Stimulated activated naive CD4-positive, alpha-beta T cell treated with Interleukin-2 at 50 U/mL for 16 hours (primary cell): Measurements from ENCODE around the gene ADGRV1.
"Not testable (repeated sequence)": the region's sequence is repeated elsewhere in the genome, so short reads cannot be mapped to it uniquely, and the experiment has no call there.

ENCODE experiments used
- DNase-seq: peaks from one replicate; lab custom pipeline; 2025; lab: John Stamatoyannopoulos, UW

Gene ADGRV1

DNA sequence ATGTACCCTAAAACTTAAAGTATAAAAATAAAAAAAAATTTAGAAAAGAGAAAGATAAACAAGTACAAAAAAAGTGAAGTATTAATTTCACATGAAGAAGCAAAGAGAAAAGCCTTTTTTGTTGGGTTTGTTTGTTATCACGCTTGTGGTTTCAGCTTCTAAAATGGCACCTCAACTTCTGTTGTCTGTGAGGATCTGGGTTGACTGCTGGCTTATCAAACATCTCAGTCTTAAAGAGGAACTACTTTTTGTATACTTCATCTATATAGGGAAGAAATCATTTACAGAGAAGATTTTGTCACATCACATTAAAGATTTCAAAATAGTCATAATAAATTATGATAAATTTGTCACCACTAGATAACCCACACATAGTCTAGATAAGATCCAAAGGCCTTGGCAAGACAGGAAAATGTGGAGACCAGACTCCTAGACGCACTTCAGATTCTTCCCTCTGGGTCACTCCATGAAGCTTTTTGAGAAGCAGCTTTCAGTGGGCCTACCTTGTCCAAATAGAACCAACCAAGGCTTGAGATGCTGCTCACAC is 8.8 kb upstream of the ADGRV1 start:
- no peak for DNase-seq

DNA sequence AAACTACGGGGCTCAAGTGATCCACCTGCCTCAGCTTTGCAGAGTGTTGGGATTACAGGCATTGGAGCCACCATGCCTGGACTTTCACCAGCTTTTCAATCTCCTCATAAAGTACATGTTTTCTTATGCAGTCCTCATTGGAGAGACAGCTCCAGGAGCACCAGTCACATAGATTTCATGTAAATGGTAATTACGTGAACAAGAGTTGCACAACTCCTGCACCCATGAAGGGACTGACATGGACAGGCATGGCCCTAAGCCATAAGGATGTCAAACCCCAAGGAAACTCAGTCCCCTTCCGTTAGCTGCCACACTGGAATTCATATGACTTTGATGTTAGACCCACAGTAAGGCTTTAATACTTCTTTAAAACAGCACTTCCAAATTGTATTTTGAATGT is 7.6 kb upstream of the ADGRV1 start:
- no peak for DNase-seq

DNA sequence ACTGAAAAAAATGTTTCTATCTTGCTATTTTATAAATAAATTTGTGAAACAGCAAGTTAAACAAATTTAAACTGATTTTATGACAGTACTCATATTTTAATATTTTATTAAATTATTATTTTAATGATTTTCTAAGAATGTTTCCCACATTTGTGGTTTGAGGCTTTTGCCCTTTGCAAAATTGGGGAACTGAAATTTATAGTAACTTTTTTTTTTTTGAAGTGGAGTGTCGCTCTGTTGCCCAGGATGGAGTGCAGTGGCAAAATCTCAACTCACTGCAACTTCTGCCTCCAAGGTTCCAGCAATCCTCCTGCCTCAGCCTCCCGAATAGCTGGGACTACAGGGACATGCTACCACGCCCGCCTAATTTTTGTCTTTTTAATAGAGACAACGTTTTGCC is 7.2 kb upstream of the ADGRV1 start:
- no peak for DNase-seq

DNA sequence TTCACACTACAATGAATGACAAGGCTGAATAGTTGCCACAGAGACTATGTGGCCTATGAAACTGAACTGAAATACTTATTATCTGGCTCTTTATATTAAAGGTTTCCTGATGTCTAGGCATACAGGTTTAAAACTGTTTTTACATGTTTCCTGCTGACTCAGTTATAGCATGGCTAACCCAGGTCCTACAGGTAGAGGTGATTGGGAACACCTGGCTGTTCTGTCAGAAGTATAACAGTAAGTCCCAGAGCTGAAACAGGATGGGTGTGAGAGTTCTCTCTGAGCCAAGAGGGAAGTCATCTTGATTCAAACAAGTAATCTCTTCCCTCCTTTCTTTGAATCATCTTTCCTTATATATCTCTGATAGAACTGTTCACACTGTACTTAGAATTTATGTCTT is 4.9 kb upstream of the ADGRV1 start:
- DNase-seq: no peak

DNA sequence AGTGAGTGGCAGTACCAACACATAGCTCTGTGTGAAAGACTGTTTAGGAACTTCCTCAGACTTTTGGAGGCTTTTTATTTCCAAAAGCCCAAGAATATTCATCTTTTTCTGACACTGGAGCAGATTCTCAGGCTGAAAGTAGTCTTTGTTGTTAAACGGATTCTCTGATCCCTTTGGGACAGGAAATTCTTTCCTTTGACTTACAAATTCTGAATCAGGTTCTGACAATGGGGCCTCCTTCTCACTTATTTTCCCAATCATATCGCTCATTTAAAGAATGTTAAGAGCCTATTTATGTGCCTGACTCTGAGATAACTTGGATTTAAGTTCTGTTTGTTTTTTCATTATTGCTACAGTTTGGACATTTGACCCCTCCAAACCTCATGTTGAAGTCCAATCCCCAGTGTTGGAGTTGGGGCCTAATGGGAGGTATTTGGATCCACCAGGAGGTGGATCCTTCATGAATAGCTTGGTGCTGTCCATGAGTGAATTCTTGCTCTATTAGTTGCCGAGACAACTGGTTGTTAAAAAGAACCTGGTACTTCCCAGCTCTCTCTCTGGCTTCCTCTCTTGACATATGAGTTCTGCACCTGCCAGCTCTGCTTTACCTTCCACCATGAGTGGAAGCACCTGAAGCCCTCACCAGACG is 4.1 kb upstream of the ADGRV1 start:
- DNase-seq: no peak

DNA sequence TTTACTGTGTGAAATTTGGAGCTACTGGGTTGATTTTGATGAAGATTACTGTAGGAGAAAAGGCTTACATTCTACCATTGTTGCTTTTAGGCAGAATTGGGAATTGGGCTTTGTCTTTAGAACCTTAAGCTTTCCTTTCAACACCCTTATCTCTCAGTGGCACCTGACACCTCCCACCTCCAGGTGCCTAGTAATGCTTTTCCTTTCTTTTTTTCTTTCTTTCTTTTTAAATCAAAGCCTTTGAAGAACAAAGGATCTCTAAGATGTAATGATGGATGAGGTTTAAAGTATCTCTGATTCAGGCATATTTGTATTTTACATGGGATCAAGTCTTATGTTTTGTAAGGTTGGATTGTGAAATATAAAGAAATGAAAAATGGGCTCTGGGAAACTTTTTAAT is 2.9 kb upstream of the ADGRV1 start:
- DNase-seq: no peak

DNA sequence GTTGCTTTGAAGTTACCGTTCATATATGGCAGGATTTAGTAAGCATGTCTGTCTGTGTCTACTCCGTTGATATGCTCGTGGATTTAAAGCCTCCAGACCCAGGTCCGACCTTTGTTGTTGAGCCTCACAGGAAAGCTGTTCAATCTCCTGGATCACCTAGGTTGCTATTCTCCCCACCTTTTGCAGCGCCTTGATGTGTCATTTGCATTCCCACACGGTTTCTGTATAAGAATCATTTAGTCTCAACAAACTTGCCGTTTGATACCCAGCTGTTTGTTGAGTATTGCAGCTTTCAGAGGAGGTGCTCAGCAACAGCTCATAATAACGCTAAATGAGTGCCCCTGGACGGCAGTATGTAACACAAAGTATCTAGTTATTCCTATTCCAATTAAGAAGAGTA is 1.2 kb upstream of the ADGRV1 start:
- no peak for DNase-seq

DNA sequence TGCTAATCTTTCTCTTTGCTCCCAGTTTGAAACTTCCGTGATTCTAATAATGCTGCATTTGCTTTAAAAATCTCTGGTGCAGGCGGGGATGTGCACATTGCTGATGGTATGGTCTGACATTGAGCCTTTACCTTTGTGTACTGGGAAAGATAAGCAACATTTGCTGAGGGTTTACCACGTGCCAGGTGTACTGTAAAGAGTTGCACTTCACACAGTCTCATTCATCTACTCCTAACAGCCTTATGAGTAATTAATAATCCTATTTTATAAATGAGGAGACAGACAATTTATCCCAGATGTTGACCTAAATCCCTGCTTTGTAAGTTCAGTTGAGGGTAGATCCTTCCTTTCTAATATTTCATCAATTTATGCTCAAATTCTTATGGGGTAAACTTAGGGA is 726 bp upstream of the ADGRV1 start:
- DNase-seq: no peak

DNA sequence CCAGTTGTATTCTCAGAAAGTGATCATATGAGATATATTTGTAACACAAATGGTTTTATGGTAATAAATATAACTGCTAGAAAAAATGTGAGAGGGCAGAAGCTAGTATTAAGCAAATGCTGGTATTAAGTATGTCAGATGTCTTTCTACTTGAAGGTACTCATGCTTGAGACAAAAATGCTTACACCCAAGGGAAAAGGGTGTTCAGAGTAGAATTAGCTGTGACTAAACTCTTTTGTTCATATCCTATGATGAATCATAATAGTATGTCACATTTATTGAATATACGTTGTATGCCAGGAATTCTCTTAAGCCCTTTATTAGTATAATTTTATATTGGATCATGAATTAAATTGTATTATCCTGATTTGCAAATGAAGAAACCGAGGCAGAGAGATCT is 2.2 kb downstream of the ADGRV1 start:
- DNase-seq: no peak

DNA sequence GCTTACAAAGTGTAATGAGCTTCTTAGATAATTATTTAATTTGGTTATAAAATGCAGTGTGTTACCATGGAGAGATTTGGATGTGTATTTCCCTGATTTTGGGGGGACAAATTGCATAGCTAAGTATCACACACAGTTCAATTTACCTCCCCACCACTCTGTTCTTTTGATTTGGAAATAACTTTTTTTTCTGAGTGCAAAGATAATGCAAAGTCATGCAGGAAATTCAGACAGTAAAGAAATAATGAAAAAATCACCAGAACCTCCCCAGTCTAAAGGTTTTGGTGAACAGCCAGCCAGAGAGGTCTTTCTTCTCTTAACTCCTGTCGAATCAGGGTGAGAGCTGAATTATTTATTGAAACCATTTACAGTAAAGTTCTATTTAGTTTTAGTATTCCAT is 3.2 kb downstream of the ADGRV1 start:
- no peak for DNase-seq

DNA sequence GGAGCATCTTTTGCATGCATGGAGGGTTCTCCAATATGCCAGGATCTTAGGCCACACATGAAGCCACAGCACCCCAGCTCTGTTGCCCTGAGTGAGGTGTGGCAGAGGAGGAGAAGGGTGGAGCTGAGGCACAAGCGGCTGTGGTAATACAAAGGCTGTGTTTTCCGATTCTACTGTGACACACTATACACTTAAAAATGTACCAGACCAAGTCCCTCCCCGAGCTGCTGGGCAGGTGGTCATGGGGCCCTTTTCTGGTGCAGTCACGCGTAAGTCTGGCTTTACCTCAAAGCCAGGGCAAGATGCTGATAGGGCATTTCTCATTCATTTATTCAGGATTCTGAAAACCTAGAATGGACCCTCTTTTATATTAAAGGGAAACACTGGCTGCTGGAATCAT is 3.7 kb downstream of the ADGRV1 start:
- no peak for DNase-seq

DNA sequence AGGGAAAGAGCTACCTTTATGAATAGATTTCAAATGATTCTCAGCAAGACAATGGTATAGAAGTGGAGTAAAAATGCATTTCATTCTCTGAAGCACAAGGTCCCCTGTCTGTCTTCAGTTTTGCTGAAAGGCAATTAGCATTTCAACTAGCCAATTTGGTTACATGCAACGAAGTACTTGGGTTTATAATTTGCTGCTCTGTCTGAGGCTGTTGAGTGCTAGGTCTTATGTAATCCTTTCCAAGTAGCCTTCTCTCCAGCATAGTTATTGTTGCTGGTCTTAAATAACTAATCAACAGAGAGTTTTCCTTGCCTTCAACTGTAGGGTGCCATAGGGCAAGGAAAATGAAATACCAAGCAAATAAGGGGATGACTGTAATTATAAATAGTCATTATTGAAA is 4.5 kb downstream of the ADGRV1 start:
- no peak for DNase-seq

DNA sequence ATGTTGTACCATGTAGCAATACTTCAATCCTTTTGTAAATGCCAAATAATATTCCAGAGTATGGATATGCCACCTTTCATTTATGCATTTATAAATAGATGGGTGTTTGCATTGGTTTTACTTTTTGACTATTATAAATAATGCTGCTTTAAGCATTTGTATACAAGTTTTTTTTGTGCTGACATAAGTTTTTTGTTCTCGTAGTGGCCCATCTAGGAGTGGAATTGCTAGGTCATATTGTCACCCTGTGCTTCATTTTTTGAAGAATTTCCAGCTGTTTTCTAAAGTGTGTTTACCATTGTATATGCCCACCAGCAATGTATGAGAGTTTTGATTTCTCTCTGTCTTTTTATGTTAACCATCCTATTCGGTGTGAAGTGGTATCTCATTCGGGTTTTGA is 6.9 kb downstream of the ADGRV1 start:
- DNase-seq: no peak

DNA sequence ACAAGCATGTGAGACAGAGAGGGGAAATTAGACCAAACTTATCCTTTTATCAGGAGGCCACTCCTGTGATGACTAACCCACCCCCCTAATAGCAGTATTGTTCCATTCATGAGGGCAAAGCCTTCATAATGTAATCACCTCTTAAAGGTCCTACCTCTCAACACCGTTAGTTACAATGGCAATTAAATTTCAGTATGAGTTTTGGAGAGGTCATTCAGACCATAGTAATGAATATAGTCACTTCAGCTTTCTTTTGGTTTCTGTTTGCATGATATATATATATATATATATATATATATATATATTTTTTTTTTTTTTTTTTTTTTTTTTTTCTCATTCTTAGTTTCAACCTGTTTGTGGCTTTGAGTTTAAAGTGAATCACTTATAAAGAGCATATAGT is 10.5 kb downstream of the ADGRV1 start:
- no peak for DNase-seq

DNA sequence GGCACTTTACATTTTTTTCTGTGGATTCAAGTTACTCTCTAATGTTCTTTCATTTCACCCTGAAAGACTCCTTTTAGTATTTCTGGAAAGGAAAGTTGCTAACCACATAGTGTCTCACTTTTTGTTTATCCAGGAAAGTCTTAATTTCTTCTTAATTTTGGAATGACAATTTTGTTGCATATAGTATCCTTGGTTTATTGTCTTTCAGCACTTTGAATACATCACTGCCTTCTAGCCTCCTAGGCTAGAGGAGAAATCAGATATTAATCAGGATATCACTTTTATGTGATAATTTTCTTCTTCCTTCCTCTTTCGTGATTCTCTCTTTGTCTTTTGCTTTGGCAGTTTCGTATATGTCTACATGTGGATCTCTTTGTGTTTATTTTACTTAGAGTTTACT is 11.4 kb downstream of the ADGRV1 start:
- DNase-seq: no peak

DNA sequence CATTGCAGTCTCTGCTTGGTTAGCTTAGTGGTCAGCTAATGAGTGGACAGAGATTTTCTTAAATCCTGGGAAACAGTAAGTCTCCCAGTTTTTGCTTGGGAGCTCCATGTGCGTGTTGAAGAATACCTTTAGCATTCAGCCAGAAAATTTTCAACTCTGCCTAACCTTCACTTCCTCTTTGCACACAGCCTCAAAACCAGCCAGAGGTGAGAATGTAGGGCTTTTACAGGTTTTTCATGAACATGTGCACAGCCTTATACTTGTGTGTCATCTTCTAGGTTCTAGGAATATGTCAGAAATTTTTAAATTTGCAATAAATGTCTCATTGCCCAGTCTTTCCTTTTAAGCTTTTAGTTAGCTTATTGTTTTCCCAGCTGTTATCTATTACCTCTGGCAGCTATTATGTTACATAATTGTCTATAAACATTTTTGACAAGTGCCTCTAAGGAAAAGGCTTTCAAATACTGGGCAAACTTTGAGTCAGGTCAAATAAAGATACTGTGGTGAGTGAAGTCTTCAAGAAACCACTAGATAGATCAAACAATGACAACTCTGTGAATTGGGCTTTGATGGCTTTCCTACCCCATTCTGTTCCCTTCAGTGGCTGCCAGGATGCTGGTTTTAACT is 12.7 kb downstream of the ADGRV1 start:
- no peak for DNase-seq

DNA sequence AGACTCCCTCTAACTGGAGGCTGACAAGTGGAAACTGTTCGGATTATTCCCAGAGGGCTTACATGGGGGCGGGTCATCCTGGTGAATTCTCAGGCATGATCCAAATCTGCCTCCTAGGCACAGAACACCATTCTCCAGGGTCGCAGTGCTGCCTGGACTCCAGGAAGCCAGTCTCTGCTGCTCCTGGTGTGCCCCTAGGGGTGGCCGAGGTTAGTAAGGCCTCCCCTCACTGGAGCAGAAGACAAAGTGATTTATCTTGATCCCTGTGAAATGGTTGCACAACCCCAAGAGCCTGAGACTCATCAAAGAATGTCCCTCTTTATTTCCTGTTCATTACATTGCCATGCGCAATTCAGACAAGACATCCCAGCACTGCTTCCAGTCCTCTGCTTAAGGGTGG is 17.1 kb downstream of the ADGRV1 start:
- DNase-seq: no peak

DNA sequence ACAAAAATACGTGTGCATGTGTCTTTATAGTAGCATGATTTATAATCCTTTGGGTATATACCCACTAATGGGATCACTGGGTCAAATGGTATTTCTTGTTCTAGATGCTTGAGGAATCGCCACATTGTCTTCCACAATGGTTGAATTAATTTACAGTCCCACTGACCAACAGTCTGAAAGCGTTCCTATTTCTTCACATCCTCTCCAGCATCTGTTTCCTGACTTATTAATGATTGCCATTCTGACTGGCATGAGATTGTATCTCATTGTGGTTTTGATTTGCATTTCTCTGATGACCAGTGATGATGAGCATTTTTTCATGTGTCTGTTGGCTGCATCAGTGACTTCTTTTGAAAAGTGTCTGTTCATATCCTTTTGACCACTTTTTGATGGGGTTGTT is 18.0 kb downstream of the ADGRV1 start:
- DNase-seq: not testable (repeated sequence)

DNA sequence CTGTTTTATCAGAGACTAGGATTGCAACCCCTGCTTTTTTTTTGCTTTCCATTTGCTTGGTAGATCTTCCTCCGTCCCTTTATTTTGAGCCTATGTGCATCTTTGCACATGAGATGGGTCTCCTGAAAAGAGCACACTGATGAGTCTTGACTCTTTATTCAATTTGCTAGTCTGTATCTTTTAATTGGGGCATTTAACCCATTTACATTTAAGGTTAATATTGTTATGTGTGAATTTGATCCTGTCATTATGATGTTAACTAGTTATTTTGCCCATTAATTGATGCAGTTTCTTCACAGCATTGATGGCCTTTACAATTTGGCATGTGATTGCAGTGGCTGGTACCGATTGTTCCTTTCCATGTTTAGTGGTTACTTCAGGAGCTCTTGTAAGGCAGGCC is 21.3 kb downstream of the ADGRV1 start:
- DNase-seq: not testable (repeated sequence)

DNA sequence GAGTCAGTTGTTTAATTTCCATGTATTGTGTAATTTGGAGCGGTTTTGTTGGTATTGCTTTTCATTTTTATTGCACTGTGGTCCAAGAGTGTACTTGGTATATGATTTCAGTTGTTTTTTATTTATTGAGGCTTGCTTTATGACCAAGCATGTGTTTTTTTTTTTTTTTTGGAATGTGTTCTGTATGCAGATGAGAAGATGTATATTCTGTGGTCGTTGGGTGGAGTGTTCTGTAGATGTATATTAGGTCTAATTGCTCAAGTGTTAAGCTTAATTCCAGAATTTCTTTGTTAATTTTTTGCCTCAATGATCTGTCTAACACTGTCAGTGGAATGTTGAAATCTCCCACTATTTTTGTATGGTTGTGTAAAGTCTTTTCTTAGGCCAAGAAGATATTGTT is 23.4 kb downstream of the ADGRV1 start:
- DNase-seq: no peak

DNA sequence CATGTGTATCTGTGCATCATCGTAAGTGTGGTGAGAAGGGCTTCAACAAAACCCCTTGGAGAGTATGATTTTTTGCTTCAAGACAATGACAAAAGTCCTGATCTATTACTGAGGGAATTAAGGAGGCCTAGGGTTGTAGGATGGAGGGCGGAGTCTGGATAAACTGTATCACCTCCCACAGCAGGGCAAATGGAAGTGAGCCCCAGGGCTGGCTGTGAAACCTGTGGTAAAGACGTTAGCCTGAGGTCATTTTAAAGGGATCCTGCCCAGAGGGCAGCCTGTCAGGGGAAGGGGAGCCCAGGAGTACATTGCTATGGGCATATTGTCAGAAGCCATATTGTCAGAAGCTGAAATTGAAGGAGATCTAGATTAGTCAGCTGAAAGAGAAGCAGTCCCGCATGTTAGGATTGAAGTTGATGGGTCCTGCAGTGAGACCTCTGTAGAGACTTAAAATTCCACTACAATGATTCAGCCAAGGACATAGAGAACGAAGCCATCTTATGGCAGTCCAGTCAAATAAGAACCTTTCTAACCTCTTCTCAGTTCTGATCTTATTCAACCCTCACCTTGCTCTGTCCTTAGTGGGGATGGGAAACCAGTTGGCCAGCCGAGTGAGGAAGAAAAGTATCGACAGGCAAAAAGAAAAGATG is 26.9 kb downstream of the ADGRV1 start:
- no peak for DNase-seq

DNA sequence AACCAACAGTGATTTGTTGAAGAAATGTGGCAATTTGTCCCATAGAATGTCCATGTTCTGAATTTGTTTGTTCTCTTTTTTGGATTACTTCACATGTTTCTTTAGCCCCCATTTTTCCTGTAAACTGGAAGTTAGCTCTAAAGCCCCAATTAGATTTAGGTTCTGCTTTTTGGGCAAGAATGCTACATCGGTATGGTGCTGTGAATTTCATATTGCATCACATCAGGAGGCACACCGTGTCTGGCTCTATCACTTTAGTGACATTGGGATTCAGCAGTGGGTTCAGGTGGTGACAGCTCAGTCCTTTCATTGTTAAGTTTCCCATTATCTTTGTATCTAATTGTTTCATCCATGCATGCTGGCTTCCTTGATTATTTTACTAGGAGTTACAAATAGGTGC is 27.9 kb downstream of the ADGRV1 start:
- DNase-seq: no peak

DNA sequence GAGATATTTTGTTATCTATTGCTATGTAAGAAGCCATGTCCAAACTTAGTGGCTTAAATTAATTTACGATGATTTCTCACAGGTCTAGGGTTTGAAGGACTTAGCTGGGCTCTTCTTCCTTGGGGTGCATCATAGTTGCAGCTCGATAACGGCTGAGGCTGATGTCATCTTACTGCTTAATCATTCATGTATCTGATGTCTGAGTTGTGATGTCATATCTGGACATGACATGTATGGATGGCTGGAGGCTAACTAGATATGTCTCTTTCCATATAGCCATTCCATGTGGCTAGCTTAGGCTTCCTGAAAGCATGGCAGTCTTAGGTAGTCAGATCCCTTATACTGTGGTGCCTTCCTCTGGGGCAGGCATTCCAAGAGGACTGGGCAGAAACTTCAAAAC is 31.6 kb downstream of the ADGRV1 start:
- no peak for DNase-seq

DNA sequence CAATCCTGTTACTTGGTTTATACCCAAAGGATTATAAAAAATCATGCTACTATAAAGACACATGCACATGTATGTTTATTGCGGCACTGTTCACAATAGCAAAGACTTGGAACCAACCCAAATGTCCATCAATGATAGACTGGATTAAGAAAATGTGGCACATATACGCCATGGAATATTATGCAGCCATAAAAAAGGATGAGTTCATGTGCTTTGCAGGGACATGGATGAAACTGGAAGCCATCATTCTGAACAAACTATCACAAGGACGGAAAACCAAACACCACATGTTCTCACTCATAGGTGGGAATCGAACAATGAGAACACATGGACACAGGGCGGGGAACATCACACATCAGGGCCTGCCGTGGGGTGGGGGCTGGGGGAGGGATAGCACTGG is 34.5 kb downstream of the ADGRV1 start:
- not testable (repeated sequence) for DNase-seq
